GM21367 (cell line): ENCODE data around the gene CABP2.
"Not testable (repeated sequence)": the region's sequence is repeated elsewhere in the genome, so short reads cannot be mapped to it uniquely, and the experiment has no call there.

ENCODE experiments used
- ATAC-seq: cut with Tn5 transposase; IDR thresholded peaks from one replicate; pipeline ENCODE4 v1.9.1; 2021; ENCODE audit not compliant: unreplicated experiment

CABP2 gene

GRCh38 chr11:67539550-67539949 lies 16.3 kb upstream of the CABP2 start:
- no peak for ATAC-seq

DNA sequence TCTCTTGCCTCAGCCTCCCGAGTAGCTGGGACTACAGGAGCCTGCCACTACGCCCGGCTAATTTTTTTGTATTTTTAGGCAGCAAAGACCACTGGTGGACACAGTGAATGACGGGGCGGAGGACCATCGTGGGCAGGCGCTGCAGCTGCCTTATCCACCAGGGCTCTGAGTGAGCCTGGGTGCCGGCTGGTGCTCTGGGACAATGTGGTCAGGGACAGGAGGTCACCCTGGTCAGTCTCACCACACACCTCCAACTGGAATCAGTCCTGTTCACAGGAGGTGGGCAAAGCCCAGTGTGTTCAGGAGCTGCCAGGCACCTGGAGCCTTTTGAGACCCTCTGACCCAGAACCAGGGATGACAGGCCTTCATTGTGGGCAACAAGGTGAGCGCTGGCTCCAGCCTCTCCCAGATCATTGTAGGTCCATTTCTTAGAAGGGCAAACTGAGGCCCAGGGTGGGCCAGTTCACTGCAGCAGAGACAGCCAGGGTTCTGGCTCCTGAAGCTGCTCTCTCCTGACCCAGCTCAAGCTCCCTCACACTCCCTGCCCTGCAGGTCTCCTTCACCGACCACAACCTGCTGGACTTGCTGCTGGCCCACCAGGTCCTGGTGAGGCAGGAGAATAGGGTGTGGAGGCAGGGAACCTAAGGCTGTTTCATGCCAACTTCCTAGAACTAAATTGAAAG lies 15.7 kb upstream of the CABP2 start:
- no peak for ATAC-seq

DNA sequence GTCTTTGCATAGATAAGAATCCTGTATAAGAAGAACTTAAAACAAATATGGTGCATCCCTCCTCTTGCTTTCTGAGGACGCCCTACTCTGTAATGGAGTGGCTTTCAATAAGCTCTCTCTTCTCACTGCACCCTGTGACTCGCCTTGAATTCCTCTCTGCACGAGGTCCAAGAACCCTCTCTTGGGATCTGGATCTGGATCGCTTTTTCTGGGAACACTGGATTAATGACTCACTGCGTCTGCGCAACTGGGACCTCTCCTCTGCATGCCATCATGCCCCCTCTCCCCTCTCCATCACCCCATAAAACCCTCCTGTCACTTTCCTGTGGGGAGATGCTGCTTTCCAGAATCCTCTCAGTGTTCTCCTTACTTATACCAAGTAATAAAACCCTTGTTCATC lies 15.1 kb upstream of the CABP2 start:
- ATAC-seq: no peak

- ATAC-seq: no peak
Measured at GRCh38 chr11:67535561-67535960, 12.3 kb upstream of the CABP2 start.

DNA sequence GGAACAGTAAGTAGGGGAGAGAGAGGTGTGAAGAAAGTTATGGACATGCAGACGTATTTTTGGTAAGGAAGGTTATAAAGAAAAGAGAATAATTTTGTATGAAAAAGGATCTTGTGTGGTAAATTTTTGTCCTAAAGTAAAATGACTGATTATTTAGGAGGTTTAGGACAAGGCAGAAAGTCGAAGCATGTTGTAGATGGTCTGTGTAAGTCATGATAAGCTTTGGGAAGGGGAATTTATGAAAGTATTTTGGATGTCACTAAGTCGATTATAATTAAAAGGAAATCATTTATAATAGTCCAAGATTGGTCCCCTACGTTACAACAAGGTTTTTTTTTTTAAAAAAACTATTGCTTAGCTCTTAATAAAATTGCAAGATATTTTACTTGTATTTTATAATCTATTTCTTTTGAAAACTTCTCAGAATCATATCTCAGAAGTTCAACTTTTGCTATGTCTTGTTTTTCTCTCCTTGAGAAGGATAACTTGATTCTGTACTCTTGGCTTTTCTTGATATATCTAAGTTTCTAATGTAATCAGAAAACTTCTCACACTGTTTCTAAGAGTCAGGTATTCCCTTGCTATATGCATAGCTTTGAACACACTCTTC lies 10.9 kb upstream of the CABP2 start:
- ATAC-seq: no peak

DNA sequence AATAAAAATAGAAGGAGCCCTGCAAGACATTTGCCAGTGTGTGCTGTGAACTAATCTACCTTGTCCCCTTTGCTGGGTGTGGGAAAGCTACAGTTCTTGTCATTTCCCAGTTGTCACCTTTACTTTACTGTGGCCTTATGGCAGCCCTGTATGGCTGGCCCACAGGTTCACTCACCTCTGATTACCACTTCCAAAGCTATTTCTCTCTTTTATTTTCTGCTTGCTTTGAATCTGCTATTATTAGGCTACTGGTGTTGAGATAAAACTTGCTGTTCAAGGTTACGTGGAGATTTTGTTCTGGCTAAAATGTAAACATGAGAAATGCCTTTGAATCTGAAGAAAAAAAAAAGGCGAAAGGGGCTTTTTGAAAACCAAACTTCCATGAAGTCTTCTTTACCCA lies 9.6 kb upstream of the CABP2 start:
- no peak for ATAC-seq

GRCh38 chr11:67530282-67530592 lies 7.0 kb upstream of the CABP2 start:
- no peak for ATAC-seq

DNA sequence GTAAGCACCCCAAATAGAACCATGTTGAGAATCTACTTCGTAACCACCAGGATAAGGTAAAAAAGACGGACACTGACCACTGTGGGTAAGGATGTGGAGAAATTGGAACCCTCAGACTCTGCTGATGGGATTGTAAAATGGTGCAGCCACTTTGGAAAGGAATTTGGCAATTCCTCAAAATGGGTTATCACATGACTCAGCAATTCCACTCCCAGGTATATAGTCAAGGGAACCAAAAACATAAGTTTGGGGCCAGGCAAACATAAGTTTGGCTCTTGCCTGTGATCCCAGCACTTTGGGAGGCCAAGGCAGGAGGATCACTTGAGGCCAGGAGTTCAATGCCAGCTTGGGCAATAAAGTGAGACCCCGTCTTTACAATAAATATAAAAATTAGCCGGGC lies 5.1 kb upstream of the CABP2 start:
- no peak for ATAC-seq

- ATAC-seq: no peak
Measured at GRCh38 chr11:67525275-67525976, 2.2 kb upstream of the CABP2 start.

DNA sequence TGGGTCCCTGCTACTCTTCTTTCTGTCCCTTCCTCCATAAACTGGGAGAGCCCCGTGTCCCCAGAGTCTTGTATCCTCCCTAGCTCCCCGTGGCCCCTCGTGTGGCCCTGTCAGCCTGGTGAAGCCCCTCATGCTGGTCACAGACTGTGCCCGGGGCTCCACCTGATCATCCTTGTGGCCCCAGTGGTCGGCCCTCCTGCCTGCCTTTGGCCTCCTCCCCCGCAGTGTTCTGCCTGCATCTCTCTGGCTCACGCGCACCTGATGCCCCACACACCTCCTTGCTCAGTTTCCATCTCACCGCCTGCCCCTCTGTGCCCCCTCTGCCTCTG lies 1.2 kb upstream of the CABP2 start:
- no peak for ATAC-seq

- ATAC-seq: no peak
Measured at GRCh38 chr11:67523556-67524479, 572 bp upstream of the CABP2 start.

- no peak for ATAC-seq
Measured at GRCh38 chr11:67522338-67522737, 908 bp downstream of the CABP2 start.

GRCh38 chr11:67521924-67522323 lies 1.3 kb downstream of the CABP2 start:
- no peak for ATAC-seq

GRCh38 chr11:67520856-67521824 lies 2.1 kb downstream of the CABP2 start:
- ATAC-seq: no peak

DNA sequence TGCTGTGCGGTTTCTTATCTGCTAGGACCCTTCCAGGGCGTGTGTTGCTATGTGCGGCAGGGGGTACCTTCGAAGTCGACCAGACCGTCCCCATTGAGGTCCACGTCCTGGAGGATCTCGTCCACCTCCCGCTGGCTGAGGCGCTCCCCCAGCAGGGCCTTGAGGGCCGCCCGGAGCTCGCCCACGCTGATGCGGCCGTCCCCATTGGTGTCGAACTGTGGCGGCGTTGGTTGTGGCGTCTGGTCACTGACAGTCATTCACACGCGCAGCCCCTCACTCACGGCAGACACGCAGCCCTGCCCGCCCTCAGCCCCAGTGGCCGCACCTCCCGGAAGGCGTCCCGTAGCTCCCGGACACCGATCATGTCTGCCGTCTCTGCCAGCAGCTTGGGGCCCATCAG lies 3.5 kb downstream of the CABP2 start:
- no peak for ATAC-seq

GRCh38 chr11:67517784-67518552 lies 5.3 kb downstream of the CABP2 start:
- no peak for ATAC-seq

- no peak for ATAC-seq
Measured at GRCh38 chr11:67516806-67517205, 6.4 kb downstream of the CABP2 start.

DNA sequence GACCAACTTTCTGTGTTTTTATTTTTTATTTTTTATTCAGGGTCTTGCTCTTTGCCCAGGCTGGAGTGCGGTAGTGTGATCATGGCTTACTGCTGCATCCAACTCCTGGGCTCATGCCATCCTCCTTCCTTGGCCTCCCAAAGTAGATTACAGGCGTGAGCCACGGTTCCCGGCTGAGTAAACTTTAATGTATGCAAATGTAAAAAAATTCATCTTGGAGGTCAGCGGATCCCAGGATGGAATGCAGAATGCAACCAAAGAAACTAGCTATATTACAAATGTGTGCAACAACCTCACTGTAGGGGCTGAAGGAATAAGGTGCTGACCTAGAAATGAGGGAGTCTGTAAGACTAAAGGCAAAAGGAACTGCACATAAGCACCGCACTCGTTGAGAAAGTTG lies 9.1 kb downstream of the CABP2 start:
- no peak for ATAC-seq

- ATAC-seq: not testable (repeated sequence)
Measured at GRCh38 chr11:67511558-67511957, 11.7 kb downstream of the CABP2 start.

DNA sequence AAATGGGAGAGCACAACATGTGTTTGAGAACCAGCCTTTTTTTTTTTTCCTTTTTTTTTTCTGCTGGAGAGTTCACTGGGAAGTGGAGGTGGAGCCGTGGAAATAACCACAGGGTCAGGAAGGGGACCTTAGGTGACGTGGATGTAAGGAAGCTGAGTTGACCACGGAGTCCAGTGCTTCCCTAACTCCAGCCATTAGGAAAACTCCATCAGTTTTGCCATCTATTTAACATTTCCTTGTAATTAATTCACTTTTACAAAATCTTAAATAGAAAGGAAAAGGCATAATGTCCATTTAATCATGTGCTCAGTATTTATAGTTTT lies 13.3 kb downstream of the CABP2 start:
- ATAC-seq: no peak
